Stimulated activated CD8-positive, alpha-beta memory T cell treated with anti-CD3 and anti-CD28 coated beads, Interleukin-7, amount 100 ng/mL, for 4 hours (primary cell): ENCODE data around the gene CHIT1.
A peak's percentile ranks its signal among the peaks of the same experiment; 100 is the strongest.
"Not testable (repeated sequence)": the region's sequence is repeated elsewhere in the genome, so short reads cannot be mapped to it uniquely, and the experiment has no call there.

ENCODE experiments used
- DNase-seq, 2 donors: peaks; one replicate each; pipeline ENCODE4 v3.0.0-alpha.2; 2020; ENCODE audit warnings: low read depth in 2 of 2

The CHIT1 gene

DNA sequence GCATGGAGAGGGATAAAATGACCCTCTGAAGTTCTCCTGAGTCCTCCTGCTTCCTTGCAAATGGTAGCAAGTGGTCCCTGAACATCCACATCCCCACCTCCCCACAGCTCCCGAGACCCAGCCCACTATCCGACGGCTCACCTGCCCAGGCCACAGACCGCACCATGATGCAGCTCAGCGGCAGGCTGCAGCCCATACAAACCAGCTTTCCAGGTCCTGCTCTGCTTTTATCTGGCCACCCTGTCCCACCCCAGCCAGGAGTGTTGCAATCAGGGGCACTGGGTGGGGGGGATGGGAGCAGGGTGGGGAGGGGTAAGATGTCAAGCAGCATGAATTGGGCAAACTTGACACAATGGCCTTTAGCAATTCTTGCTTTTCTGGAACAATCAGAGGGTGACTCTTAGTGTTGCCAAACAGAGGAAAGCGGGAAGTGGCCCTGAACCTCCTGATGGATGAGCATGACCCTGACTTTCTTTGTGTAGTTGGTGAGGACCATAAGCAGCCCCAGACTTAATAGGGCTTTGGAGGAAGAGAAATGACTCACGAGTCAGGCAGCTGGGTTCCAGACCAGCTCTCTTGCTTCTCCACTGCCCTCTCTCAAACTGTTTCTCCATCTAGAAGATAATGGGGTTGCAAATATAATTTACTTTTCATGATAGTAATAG lies at the start of gene CHIT1:
CHIT1 (minus strand) TSS at position 203 of the 665 bp plus-strand sequence; CDS start at position 166, 37 bp downstream.
- no peak for DNase-seq

GRCh38 chr1:203278885-203279406 lies 49.5 kb upstream of the CHIT1 start:
- no peak for DNase-seq

DNA sequence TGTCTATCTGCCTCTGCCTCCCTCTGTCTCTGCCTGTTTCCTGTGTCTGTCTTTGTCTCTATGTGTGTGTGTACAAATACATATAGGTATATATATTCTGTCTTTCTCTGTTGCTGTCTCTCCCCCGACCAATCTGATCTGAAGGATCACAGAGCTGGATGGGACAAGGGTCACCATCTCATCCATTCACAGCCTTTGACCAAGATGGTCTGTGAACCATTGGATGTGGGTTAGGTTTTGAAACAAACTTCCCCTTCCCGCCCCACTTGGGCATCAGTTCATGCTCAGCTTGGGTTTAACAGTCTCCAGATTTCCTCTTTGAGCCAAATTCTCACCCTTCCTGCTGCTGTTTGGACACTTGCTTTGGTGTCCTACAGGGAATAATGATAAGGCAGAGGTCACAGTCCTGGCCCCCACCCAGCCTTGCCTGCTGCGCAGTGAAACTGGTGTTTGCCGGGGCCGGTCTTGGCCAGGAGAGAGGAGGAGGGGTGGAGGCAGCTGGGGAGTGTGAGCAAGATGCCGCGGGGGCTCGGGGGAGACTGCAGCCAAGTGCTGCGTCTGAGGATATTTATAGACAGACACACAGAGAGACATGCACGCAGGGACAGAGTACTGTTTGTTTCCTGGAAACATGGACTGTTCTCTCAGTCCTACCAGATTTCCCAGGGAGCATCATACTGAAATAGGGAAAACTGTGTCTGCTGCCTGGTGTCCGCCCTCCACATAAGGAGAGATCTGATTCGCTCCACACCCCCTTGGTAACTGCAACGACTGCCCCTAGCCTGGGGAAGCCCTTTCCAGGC lies 48.8 kb upstream of the CHIT1 start:
- DNase-seq = no peak

DNA sequence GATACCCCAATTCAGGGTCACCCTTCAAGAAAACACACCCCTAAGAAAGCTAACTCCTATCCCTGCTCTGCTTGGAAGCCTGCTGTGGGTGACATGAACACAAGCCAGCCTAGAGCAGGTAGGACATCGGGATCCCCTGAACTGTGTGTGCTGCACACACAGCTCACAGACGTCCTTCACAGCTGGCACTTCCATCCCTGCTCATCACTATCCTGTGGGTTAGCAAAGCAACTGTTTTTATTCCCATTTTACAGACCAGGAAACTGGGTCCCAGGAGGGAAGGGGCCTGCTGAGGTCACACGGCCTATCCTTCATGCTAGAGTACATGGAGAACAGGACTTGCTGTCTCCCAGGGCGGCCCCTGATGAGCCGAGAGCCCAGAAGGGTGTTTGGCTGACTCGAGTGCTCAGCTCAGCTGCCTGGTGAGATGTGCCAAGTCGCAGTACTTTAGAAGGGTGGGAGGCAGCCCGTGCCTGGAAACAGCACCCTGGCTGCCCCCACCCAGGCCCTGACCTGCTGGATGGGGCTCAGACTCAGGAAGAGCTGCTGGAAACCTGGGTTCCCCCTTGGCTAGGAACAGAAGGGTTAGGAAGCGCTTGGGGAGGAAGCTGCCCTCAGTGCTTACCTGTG lies 47.6 kb upstream of the CHIT1 start:
- DNase-seq = no peak

DNA sequence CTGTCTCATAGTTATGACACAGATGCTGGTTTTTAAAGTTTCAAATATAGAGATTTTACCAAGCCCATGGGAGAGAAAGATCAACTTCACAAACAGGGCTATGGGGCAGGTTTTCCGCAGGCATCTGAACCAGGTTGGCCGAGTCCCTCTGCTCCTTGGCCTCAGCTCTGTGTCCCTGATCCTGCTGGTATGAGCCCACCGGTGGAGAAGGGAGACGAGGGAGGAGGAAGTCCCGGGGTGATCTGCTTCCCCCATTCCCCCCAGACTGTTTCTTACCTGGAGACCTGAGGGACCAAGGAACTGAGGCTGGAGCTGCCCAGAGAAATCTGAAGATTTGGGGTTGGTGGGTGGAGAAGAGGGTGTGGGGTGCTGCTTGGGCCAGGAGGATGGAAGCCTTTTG lies 46.9 kb upstream of the CHIT1 start:
- no peak for DNase-seq

DNA sequence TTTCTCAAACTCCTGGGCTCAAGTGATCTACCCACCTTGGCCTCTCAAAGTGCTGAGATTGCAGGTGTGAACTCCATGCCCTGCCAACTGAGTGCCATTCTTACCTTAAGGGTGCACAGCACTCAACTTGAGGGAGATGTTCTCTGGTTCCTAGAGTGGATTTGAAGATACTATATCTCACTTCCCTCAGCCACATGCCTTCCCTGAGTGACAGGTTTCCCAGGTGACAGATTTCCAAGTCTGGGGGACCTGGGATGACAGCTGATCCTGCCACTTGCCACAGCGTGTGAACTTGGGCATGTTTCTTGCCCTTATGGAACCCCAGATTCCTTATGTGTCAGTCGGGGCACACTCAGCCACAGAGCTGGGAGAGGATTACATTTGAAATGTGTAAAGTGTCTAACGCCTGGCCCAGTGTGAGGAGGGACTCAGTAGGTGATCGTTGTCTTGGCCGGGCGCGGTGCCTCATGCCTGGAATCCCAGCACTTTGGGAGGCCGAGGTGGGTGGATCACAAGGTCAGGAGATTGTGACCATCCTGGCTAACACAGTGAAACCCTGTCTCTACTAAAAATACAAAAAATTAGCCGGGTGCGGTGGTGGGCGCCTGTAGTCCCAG lies 46.3 kb upstream of the CHIT1 start:
- DNase-seq = no peak

DNA sequence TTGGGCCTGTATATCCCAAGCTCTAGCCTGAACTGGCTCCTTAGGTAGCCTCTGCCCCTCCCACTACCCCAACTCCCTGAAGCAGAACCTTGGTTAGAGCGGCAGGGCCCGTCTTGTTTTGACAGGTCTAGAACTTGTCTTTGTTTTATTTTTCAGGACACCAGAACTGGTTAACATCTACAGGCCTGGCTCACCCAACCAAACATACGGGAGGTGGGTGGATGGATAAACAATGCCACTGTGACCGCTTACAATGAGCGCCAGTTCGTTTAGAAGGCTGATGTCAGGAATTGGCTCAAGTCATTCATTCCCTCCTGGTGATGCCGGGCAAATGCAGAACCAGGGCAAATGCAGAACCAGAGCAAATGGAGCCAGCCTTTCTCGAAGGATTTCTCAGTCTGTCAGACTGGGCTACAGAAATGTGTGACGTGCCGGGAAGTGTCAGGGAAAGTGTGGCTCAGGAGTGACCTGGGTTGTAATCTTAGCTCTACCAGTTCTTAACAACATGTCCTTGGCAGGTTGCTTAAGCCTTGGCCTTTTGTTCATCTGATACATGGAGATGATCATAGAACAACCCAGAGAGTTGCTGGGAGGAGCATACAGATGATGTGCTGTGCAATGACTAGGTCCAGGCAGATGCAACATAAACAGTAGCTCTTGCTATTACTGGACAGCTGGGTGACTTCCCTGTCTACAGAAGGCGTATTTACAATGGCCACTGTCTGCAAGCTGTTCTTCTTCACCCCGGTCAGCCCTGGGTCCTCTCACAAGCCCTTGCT lies 45.3 kb upstream of the CHIT1 start:
- DNase-seq = no peak

- DNase-seq = no peak
Measured at GRCh38 chr1:203273869-203274602, 44.6 kb upstream of the CHIT1 start.

DNA sequence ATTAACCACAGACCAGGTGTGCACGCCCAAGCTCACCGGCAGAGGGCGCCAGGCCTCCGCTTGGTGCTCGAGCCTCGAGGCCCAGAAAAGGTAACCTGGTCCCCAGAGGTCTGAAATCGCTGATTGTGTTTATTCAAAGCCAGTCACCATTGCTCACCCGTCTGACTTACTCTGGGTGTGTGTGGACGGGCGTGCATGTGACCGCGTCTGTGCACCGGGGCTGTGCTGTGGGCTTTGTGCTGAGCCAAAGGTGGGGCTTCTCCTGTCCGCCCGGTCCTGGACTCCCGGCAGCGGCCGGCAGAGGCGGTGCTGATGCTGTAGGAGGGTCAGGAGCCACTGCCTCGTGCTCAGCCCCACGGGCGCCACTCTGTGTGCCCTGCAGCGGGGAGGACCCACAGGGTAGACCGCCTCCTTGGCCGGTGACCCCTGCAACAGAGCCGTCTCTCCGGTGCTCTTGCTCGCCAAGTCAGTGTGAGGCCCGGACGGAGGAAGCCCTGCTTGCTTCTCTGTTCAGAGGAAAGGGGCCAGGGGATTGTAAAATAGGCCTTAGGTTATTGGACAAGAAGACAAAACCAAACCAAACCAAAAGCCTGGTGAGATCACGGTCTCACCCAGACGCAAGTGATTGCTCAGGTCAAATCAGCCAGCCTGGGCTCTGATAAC lies 43.9 kb upstream of the CHIT1 start:
- peak; percentile 82 to 84 for DNase-seq

DNA sequence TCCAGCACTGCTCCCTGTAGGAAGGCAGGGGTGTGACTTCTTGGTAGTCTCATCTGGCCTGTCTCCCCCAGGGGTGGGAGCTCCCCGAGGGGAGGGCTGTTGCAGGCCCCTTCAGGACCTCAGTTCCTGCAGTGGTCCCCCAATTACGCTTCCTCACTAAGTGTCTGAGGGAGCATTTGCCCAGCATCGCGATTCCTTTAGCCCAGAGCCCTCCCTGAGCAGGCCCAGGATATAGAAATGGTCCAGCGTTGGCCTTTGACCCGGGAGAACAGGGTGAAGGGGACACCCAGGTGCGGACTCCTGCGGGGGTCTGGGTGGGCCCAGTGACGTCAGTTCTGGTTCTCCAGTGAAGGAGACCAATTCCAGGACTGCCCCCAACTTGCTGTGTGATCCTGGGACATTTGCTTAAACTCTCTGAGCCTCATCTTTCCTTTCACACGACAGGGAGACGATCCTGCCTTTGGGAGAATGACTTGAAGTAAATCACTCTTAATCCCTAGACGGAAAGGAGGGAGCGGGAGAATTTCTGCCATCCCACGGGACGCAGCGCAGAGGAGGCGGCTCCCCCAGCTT lies 43.2 kb upstream of the CHIT1 start:
- DNase-seq = no peak

GRCh38 chr1:203271962-203272632 lies 42.6 kb upstream of the CHIT1 start:
- DNase-seq = no peak

DNA sequence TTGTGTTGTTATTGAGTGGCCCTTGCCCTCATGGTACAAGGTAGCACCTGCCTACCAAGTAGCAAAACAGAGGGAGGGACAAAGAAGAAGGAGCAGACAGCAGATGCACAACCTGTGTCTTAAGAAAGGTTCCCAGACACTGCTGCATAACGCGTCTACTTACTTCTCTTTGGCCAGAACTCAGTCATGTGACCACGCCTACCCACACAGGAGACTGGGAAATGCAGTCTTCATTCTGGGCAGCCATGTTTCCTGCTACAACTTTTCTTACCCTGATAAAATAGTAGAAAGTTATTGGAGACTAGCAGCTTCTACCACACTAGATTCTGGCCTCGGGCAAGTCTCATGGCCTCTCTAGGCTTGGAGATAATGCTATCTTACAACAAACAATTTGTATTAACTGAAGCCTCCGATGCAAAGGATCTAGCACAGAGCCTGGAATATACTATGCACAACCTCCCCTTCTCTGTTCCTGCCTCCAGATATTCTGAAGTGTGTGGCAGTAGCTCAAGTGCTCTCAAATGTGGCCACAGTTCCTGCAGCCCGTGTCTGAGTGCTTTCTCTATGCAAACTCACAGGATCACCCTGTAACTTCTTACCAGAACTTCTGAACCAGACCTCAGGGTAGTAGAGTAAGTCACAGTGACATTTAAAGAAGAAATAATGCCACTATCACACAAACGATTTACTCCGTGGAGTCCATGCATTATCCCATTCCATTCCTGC lies 41.7 kb upstream of the CHIT1 start:
- DNase-seq = peak; percentile 42 to 59

DNA sequence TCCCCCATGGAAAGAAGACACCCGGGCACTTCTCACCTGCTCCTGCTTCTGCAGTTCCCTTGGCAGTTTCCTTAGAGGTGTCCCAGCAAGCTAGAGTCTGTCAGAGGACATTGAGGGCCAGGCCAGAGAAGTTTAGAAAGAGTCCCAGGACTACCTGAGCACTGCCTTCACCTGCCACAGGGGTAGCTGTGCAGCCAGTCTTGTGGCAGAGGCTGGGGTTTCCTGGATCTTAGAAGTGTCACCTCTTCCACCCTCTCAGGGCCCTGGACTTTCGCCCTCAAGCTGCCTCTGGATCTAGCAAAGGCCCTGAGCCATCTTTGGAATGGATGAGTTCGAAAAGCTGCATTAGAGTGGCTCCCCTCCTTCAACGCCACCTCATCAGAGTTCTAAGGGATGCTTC lies 41.0 kb upstream of the CHIT1 start:
- DNase-seq = no peak

DNA sequence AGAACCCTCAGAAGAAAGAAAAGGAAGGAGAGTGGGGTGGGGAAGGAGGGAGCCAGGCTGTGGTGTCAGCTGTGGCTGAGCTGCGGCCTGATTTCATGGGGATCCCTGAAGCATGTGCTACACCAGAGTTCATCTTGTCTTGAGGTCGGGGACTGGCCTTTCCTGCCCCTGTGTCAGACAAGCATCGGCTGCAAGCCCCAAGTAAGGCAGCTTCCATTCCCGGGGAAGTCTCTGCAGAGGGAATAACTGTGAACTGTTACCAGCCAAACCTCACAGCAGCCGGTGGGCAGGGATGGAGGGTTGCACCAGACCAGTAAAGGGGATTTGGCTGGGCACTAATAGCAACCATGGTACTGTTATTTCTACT lies 40.2 kb upstream of the CHIT1 start:
- DNase-seq = no peak

GRCh38 chr1:203268901-203269653 lies 39.6 kb upstream of the CHIT1 start:
- DNase-seq = no peak

- no peak for DNase-seq
Measured at GRCh38 chr1:203267912-203268311, 38.4 kb upstream of the CHIT1 start.

DNA sequence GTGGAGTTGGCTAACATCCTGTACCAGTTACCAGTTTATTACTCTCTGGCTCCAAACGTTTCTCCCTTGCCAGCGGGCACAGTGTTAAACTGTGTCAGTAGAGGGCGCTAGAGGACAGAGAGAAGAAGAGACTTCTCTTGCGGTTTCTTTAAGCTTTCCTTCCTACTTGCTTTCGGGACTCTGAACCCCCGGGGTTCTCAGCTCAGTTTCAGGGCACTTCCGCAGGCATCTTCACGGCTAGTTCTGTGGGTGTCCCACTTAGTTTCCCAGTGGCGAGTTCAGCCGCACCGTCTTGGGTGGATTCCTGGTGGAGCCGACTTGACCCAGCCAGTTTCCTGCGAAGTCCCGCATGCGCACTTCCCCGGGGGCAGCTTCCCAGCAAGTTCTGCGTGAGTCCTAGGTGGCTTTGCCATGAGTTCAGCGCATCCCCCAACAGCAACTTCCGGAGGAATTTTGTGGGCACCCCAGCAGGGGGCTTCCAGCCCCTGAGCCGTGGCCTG lies 37.9 kb upstream of the CHIT1 start:
- peak; percentile 61 to 79 for DNase-seq

DNA sequence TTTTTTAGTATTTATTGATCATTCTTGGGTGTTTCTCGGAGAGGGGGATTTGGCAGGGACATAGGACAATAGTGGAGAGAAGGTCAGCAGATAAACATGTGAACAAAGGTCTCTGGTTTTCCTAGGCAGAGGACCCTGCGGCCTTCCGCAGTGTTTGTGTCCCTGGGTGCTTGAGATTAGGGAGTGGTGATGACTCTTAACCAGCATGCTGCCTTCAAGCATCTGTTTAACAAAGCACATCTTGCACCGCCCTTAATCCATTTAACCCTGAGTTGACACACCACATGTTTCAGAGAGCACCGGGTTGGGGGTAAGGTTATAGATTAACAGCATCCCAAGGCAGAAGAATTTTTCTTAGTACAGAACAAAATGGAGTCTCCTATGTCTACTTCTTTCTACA lies 36.7 kb upstream of the CHIT1 start:
- not testable (repeated sequence) for DNase-seq
